Activated effector memory CD4-positive, alpha-beta T cell treated with anti-CD3 and anti-CD28 coated beads, Interleukin-2, amount 50 U/mL, for 16 hours (primary cell): ENCODE data around the gene LEPR.
"Not testable (repeated sequence)": the region's sequence is repeated elsewhere in the genome, so short reads cannot be mapped to it uniquely, and the experiment has no call there.

Experiments
- DNase-seq: peaks from one replicate; pipeline ENCODE4 v3.0.0-alpha.2; 2020

Gene LEPR

DNA sequence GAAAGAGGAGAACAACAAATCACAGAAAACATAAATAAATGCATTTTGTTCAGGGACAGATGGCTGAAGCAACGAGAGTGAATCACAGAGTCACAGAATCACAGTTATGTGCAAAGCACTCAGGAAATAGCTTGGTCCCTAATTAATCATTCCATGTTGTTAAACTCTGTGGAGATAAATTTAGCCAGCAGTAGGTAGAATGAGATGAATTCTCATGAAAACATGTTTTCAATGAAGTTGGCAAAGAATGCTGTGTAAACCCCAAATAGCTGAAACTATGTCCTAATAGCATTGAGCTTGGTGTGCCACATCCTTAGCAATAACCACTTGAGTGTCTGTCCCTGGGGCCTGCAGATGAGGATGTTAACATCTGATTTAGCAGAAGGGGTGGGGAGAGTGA is 20.4 kb downstream of the LEPR start:
- no peak for DNase-seq

- DNase-seq = no peak
These were observed 21.0 kb downstream of the LEPR start for GRCh38 chr1:65441464-65441863.

GRCh38 chr1:65442442-65442841 is 22.0 kb downstream of the LEPR start:
- no peak for DNase-seq

DNA sequence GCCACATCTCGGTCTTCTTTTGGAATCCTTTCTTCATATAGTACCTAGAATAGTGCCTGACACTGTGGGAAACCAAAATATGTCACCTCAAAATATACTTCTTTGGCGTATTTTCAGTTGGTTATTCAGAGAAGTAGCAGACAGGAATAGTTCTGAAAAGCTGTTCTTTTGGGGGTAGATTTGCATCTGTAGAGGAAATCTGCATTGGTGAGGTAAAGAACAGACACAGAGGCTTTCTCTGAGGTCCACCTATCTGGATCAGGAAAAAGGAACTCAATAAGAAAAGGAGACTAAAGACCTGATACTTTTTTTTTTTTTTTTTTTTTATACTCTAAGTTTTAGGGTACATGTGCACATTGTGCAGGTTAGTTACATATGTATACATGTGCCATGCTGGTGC is 23.2 kb downstream of the LEPR start:
- no peak for DNase-seq

- no peak for DNase-seq
These were observed 23.7 kb downstream of the LEPR start for GRCh38 chr1:65444128-65444640.

GRCh38 chr1:65445837-65446236 is 25.4 kb downstream of the LEPR start:
- no peak for DNase-seq

DNA sequence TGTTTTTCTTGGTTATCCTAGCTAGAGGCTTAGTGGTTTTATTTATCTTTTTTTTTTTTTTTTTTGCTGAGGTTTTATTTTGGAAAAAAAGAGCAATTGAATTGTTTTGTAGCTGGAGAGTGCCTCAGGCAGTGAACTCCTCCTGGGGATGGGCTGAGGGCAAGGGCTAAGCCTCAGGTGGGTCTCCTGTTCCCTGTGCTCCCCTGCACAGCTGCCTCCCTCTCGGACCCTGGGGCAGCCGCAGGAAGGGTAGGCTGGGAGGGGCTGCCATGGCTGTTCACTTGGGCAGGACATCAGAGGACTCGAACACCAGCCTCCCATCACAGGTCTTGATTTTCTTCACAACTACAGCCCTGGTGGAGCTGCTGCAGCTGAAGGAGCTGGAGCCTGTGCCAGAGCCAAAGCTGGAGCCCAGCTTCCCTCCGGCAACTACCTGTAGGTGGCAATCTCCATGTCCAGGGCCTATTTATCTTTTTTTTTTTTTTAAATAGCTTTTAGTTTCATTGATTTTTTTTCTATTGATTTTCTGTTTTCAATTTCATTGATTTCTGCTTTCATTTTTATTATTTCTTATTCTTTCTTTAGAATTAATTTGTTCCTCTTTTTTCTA is 28.9 kb downstream of the LEPR start:
- no peak for DNase-seq

- not testable (repeated sequence) for DNase-seq
These were observed 35.2 kb downstream of the LEPR start for GRCh38 chr1:65455678-65456077.

GRCh38 chr1:65456481-65456880 is 36.0 kb downstream of the LEPR start:
- no peak for DNase-seq

GRCh38 chr1:65457868-65458267 is 37.4 kb downstream of the LEPR start:
- no peak for DNase-seq

- DNase-seq = no peak
These were observed 38.4 kb downstream of the LEPR start for GRCh38 chr1:65458730-65459396.

GRCh38 chr1:65459397-65459768 is 38.9 kb downstream of the LEPR start:
- no peak for DNase-seq

DNA sequence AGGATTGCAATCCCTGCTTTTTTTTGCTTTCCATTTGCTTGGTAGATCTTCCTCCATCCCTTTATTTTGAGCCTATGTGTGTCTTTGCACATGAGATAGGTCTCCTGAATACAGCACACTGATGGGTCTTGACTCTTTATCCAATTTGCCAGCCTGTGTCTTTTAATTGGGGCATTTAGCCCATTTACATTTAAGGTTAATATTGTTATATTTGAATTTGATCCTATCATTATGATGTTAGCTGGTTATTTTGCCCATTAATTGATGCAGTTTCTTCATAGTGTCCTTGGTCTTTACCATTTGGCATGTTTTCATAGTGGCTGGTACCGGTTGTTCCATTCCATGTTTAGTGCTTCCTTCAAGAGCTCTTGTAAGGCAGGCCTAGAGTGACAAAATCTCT is 45.4 kb downstream of the LEPR start:
- not testable (repeated sequence) for DNase-seq

- no peak for DNase-seq
These were observed 47.1 kb downstream of the LEPR start for GRCh38 chr1:65467536-65467935.

GRCh38 chr1:65469126-65469888 is 48.8 kb downstream of the LEPR start:
- no peak for DNase-seq

DNA sequence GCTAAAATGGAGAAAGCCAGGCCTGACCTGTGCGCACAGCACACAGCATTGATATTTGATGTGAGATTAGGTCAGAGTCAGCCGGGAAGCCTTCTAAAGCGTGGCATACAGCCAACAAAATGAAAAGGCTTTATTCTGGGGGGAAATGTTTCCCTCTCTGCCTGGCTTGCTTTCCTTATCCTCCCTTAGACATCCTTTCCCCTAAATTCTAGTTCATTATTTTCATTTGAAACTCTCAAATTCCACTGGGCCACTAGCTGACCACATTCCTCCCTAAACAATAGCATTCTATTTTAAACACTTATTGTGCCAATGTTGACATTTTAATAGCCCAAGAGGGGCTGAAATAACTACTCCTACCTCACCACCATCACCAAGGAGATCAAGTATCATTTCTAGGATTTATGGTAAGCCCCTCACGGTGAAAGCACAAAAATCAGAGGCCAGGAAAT is 49.4 kb downstream of the LEPR start:
- DNase-seq = no peak
